ENCODE results near the gene RARB. TPM values are rescaled to one million over a fixed set of nuclear protein-coding genes. Genes with fewer than 3 reads are reported as not detected.

RARB gene
- total RNA-seq, 2 experiments from 2014 or later: not detected

GRCh38 chr3:25594007-25594502 is 166.0 kb downstream of the RARB start:
- H3K4me1 Mint-ChIP-seq: no peaks in the 10 kb centered on the region
- DNase-seq: no peak
- no peak overlapping the region for H3K27ac Mint-ChIP-seq
- ChIA-PET POLR2A (no interaction called here), CTCF (interaction anchor here (1.2 to 4.3 kb wide), 5 partner anchors 10 to 244 kb away, joined by 3 to 26 read pairs (median 5); no protein-coding TSS in a partner anchor)
- no peak overlapping the region for H3K4me3 Mint-ChIP-seq
- no peaks in the 10 kb centered on the region for H3K9me3 Mint-ChIP-seq
- H3K36me3 Mint-ChIP-seq (ENCODE audit: low read depth): peaks cover 21% of the 10 kb centered on the region
- H3K27me3 Mint-ChIP-seq: no peaks in the 10 kb centered on the region

- CTCF ChIA-PET: no interaction called here
- Mint-ChIP-seq H3K36me3 (ENCODE audit: low read depth) (peaks cover 44% of the 10 kb centered on the region), H3K4me3 (no peak overlapping the region)
Measured at GRCh38 chr3:25597535-25598101, 169.6 kb downstream of the RARB start.

GRCh38 chr3:25603703-25604102 is 175.6 kb downstream of the RARB start:
- CTCF ChIA-PET: interaction anchor here (4.4 kb wide), 1 partner anchor 9 kb away, joined by 26 read pairs; no protein-coding TSS in a partner anchor

More at GRCh38 chr3:25597535-25598101, 169.6 kb downstream of the RARB start:
- no peak overlapping the region for H3K27ac Mint-ChIP-seq
- DNase-seq: no peak
- no peaks in the 10 kb centered on the region for H3K9me3 Mint-ChIP-seq
- POLR2A ChIA-PET: interaction anchor here (0.7 kb wide), 1 partner anchor 634 kb away, joined by 3 read pairs; no protein-coding TSS in a partner anchor
- no peaks in the 10 kb centered on the region for H3K27me3 Mint-ChIP-seq
- H3K4me1 Mint-ChIP-seq: no peaks in the 10 kb centered on the region

GRCh38 chr3:25604107-25604805 is 176.2 kb downstream of the RARB start:
- DNase-seq: no peak
- Mint-ChIP-seq H3K4me3 (no peak overlapping the region), H3K36me3 (ENCODE audit: low read depth) (peaks cover 56% of the 10 kb centered on the region), H3K27ac (no peak overlapping the region), H3K27me3 (no peaks in the 10 kb centered on the region), H3K9me3 (no peaks in the 10 kb centered on the region), H3K4me1 (peaks cover 8% of the 10 kb centered on the region)
- POLR2A ChIA-PET: no interaction called here
- CTCF ChIA-PET: interaction anchor here (4.4 kb wide), 1 partner anchor 10 kb away, joined by 26 read pairs; no protein-coding TSS in a partner anchor

More at GRCh38 chr3:25603703-25604102, 175.6 kb downstream of the RARB start:
- H3K9me3 Mint-ChIP-seq: no peaks in the 10 kb centered on the region
- H3K4me3 Mint-ChIP-seq: no peak overlapping the region
- H3K4me1 Mint-ChIP-seq: peaks cover 8% of the 10 kb centered on the region
- peaks cover 60% of the 10 kb centered on the region for H3K36me3 Mint-ChIP-seq (ENCODE audit: low read depth)
- H3K27me3 Mint-ChIP-seq: no peaks in the 10 kb centered on the region
- POLR2A ChIA-PET: no interaction called here
- H3K27ac Mint-ChIP-seq: no peak overlapping the region
- DNase-seq: no peak

- Mint-ChIP-seq H3K36me3 (ENCODE audit: low read depth) (peaks cover 59% of the 10 kb centered on the region), H3K27me3 (no peaks in the 10 kb centered on the region), H3K4me3 (no peak overlapping the region), H3K4me1 (peaks cover 3% of the 10 kb centered on the region), H3K27ac (peak overlapping the region; percentile 48), H3K9me3 (no peaks in the 10 kb centered on the region)
- CTCF ChIA-PET: interaction anchor here (0.7 kb wide), 1 partner anchor 17 kb away, joined by 3 read pairs; no protein-coding TSS in a partner anchor
- no peak for DNase-seq
- POLR2A ChIA-PET: no interaction called here
Measured at GRCh38 chr3:25610167-25610566, 182.1 kb downstream of the RARB start.

- Mint-ChIP-seq H3K36me3 (ENCODE audit: low read depth) (peaks cover 57% of the 10 kb centered on the region), H3K27ac (no peak overlapping the region), H3K27me3 (no peaks in the 10 kb centered on the region), H3K4me3 (no peak overlapping the region), H3K4me1 (peaks cover 1% of the 10 kb centered on the region), H3K9me3 (no peaks in the 10 kb centered on the region)
- ChIA-PET CTCF (no interaction called here), POLR2A (no interaction called here)
- no peak for DNase-seq
Measured at GRCh38 chr3:25610779-25611178, 182.7 kb downstream of the RARB start.

GRCh38 chr3:25611193-25611592 is 183.1 kb downstream of the RARB start:
- Mint-ChIP-seq H3K4me3 (no peak overlapping the region), H3K27ac (no peak overlapping the region), H3K9me3 (no peaks in the 10 kb centered on the region), H3K27me3 (no peaks in the 10 kb centered on the region), H3K4me1 (peaks cover 1% of the 10 kb centered on the region), H3K36me3 (ENCODE audit: low read depth) (peaks cover 53% of the 10 kb centered on the region)
- CTCF ChIA-PET: interaction anchor here (0.7 kb wide), 1 partner anchor 246 kb away, joined by 3 read pairs; no protein-coding TSS in a partner anchor
- POLR2A ChIA-PET: no interaction called here
- no peak for DNase-seq

GRCh38 chr3:25618028-25618427 is 190.0 kb downstream of the RARB start:
- H3K36me3 Mint-ChIP-seq (ENCODE audit: low read depth): peaks cover 48% of the 10 kb centered on the region
- no peak for DNase-seq
- POLR2A ChIA-PET: no interaction called here
- H3K27me3 Mint-ChIP-seq: no peaks in the 10 kb centered on the region
- H3K4me1 Mint-ChIP-seq: no peaks in the 10 kb centered on the region
- CTCF ChIA-PET: interaction anchor here (2.3 kb wide), 1 partner anchor 30 kb away, joined by 8 read pairs; no protein-coding TSS in a partner anchor
- no peaks in the 10 kb centered on the region for H3K9me3 Mint-ChIP-seq
- no peak overlapping the region for H3K4me3 Mint-ChIP-seq
- H3K27ac Mint-ChIP-seq: no peak overlapping the region

- H3K4me3 Mint-ChIP-seq: no peak overlapping the region
- no peak for DNase-seq
- H3K36me3 Mint-ChIP-seq (ENCODE audit: low read depth): peaks cover 52% of the 10 kb centered on the region
- H3K27ac Mint-ChIP-seq: no peak overlapping the region
- H3K27me3 Mint-ChIP-seq: no peaks in the 10 kb centered on the region
- H3K9me3 Mint-ChIP-seq: no peaks in the 10 kb centered on the region
- ChIA-PET CTCF (no interaction called here), POLR2A (interaction anchor here (0.6 kb wide), 1 partner anchor 193 kb away, joined by 3 read pairs; no protein-coding TSS in a partner anchor)
- no peaks in the 10 kb centered on the region for H3K4me1 Mint-ChIP-seq
Measured at GRCh38 chr3:25619382-25619781, 191.3 kb downstream of the RARB start.

GRCh38 chr3:25620493-25620892 is 192.4 kb downstream of the RARB start:
- no peak overlapping the region for H3K4me3 Mint-ChIP-seq
- ChIA-PET CTCF (no interaction called here), POLR2A (no interaction called here)
- no peaks in the 10 kb centered on the region for H3K4me1 Mint-ChIP-seq
- H3K27ac Mint-ChIP-seq: no peak overlapping the region
- peaks cover 58% of the 10 kb centered on the region for H3K36me3 Mint-ChIP-seq (ENCODE audit: low read depth)
- H3K27me3 Mint-ChIP-seq: no peaks in the 10 kb centered on the region
- H3K9me3 Mint-ChIP-seq: no peaks in the 10 kb centered on the region
- no peak for DNase-seq

- peaks cover 62% of the 10 kb centered on the region for H3K36me3 Mint-ChIP-seq (ENCODE audit: low read depth)
- no peak overlapping the region for H3K4me3 Mint-ChIP-seq
- DNase-seq: no peak
- CTCF ChIA-PET: no interaction called here
- POLR2A ChIA-PET: no interaction called here
- no peaks in the 10 kb centered on the region for H3K27me3 Mint-ChIP-seq
- no peaks in the 10 kb centered on the region for H3K9me3 Mint-ChIP-seq
- no peaks in the 10 kb centered on the region for H3K4me1 Mint-ChIP-seq
- H3K27ac Mint-ChIP-seq: no peak overlapping the region
Measured at GRCh38 chr3:25621087-25621486, 193.0 kb downstream of the RARB start.

- Mint-ChIP-seq H3K27ac (no peak overlapping the region), H3K9me3 (no peaks in the 10 kb centered on the region), H3K36me3 (ENCODE audit: low read depth) (peaks cover 54% of the 10 kb centered on the region), H3K4me1 (peaks cover 3% of the 10 kb centered on the region), H3K27me3 (no peaks in the 10 kb centered on the region), H3K4me3 (no peak overlapping the region)
- ChIA-PET POLR2A (interaction anchor here (1.4 kb wide), 1 partner anchor 29 kb away, joined by 3 read pairs; no protein-coding TSS in a partner anchor), CTCF (interaction anchor here (1.2 kb wide), 1 partner anchor 15 kb away, joined by 4 read pairs; no protein-coding TSS in a partner anchor)
- no peak for DNase-seq
Measured at GRCh38 chr3:25631989-25632388, 203.9 kb downstream of the RARB start.

- H3K27ac Mint-ChIP-seq: no peak overlapping the region
- H3K9me3 Mint-ChIP-seq: no peaks in the 10 kb centered on the region
- no peak for DNase-seq
Measured at GRCh38 chr3:25633919-25634318, 205.9 kb downstream of the RARB start.

More at GRCh38 chr3:25633919-25634318, 205.9 kb downstream of the RARB start:
- peaks cover 48% of the 10 kb centered on the region for H3K36me3 Mint-ChIP-seq (ENCODE audit: low read depth)
- no peaks in the 10 kb centered on the region for H3K27me3 Mint-ChIP-seq
- H3K4me3 Mint-ChIP-seq: no peak overlapping the region
- ChIA-PET POLR2A (no interaction called here), CTCF (interaction anchor here (1.0 kb wide), 3 partner anchors 15 to 40 kb away, joined by 3 read pairs; no protein-coding TSS in a partner anchor)
- H3K4me1 Mint-ChIP-seq: peaks cover 3% of the 10 kb centered on the region
